Choroid plexus epithelial cell (primary cell): ENCODE data around the gene C10orf71.

Source experiments
- DNase-seq: peaks from one replicate; pipeline ENCODE4 v3.0.0-alpha.2; 2010; ENCODE audit warnings: low read depth
- H3K4me3 ChIP-seq: 2 replicates; pipeline ENCODE4 v1.5.1; 2011; ENCODE audit warnings: low read depth, mild to moderate bottlenecking, control low read depth, low read length, moderate library complexity
- CTCF ChIP-seq: conservative IDR thresholded peaks from 2 replicates; pipeline ENCODE4 v1.5.1; 2011; ENCODE audit warnings: low read depth, mild to moderate bottlenecking, control low read depth, inconsistent platforms, low read length, moderate library complexity

C10orf71 gene

DNA sequence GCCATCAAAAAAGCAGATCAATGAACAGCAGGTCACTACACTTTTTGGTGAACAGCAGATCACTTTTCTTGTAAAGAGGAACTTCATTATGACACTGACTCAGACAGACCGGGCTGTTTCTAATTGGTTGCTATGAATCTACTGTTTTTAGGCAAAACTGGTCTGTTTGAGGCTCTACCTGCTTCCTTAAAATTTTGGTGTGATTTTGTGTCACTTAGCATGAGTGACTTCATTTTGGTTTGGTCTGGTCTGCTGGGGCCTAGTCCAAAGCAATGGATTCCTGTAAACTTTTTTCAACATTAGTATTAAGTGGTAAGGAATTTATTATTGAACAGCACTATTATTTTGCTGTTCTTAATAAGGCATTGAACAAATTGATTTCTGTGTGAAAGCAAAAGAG, 41.8 kb upstream of the C10orf71 start:
- no peak for TF ChIP-seq CTCF
- H3K4me3 ChIP-seq: no peak overlapping the region
- DNase-seq: no peak

DNA sequence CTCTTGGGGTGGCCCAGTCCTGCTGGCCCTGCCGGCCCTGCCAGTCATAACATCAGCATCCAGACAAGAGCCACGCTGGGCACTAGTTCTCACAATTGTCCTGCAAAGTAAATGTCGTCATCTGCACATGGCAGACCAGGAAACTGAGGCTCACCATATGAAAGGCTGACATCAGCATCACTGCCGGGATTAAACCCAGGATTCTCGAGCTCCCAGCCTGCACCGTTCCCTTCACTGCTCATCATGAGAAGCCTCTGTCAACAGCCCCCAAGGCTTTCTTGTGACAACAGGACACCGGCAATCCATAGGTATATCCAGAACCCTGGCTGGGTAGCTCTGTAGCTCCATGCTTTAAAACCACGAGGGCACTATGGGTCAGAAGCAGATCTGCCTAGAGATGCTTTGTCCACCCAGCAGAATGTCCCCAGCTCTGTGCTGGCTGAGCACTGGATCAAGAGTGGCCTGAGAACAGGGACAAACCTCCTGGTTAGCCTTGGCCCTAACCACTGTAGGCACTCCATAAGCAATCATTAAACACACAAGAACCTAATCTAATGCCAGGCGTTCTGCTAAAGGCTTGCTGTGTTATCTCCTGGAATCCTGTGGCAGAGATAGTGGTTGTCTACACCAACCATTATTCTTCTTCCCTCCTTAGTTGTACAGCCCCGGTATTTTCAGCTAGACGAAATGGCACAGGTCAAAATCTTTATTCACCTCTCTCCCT, 41.2 kb upstream of the C10orf71 start:
- no peak for TF ChIP-seq CTCF
- DNase-seq: no peak

GRCh38 chr10:49258350-49258683, 40.7 kb upstream of the C10orf71 start:
- DNase-seq: no peak
- H3K4me3 ChIP-seq: no peak overlapping the region
- TF ChIP-seq CTCF: no peak

More for the DNA sequence above, 41.2 kb upstream of the C10orf71 start:
- no peak overlapping the region for H3K4me3 ChIP-seq

DNA sequence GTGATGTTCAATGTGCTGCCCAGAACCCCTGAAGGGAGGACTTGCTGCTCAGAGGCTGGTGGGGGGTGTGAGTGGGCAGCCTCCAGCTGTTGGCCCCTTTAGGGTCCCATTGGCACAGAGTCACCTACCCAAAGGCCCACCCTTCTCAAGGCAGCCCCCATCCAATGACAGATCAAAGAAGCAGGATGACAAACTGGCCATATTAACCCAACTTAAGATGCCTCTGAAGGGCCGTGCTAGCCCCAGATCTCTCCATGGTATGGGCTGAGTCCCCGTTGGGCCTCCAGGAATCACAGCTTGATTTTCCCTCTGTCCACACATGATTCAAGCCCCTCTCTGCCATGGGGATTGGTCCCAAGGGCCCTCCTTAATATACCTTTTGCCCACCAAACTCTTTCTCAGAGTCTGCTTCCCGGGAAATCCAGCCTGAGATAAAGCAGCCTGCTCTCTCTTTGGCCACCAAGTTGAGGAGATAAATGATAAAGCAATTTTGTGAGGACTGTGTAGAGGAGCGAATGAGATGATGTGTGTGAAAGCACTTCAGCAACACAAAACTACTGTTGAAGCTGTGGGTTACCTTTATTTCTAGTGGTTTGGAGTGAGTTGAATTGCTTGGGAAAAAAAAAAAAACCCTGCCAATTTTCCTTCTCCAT, 38.2 kb upstream of the C10orf71 start:
- no peak for DNase-seq
- no peak for TF ChIP-seq CTCF
- H3K4me3 ChIP-seq: no peak overlapping the region

GRCh38 chr10:49263591-49263990, 35.4 kb upstream of the C10orf71 start:
- DNase-seq: no peak
- no peak for TF ChIP-seq CTCF
- no peak overlapping the region for H3K4me3 ChIP-seq

GRCh38 chr10:49264177-49264677, 34.7 kb upstream of the C10orf71 start:
- DNase-seq: no peak
- H3K4me3 ChIP-seq: no peak overlapping the region
- no peak for TF ChIP-seq CTCF

- no peak for TF ChIP-seq CTCF
- H3K4me3 ChIP-seq: no peak overlapping the region
- no peak for DNase-seq
Observed at GRCh38 chr10:49265885-49266284, 33.1 kb upstream of the C10orf71 start.
